Neutrophil (primary cell): ENCODE measurements around the gene PZP.
"Not testable (repeated sequence)": the region's sequence is repeated elsewhere in the genome, so short reads cannot be mapped to it uniquely, and the experiment has no call there.

Experiments used
- H3K27ac ChIP-seq: fragments of 200-600 bp; sonication (generic); 2 replicates; pipeline ENCODE4 v1.5.1; 2016; ENCODE audit warnings: mild to moderate bottlenecking, moderate library complexity
- H3K27me3 ChIP-seq: fragments of 200-600 bp; sonication (generic); 2 replicates; pipeline ENCODE4 v1.6.0; 2016; ENCODE audit warnings: mild to moderate bottlenecking
- H3K36me3 ChIP-seq: fragments of 200-600 bp; sonication (generic); 2 replicates; pipeline ENCODE4 v1.5.1; 2017
- H3K4me1 ChIP-seq, 2 experiments: fragments of 200-600 bp in 1 of 2; sonication (generic) in 1 of 2; 1 replicate in 1 of 2; 2 replicates in 1 of 2; pipeline versions ENCODE4 v1.5.1 to v1.6.1; 2013 to 2016; ENCODE audit warnings: low read depth in 1 of 2, low read length in 1 of 2, mild to moderate bottlenecking in 1 of 2, moderate library complexity in 1 of 2; ENCODE audit not compliant: control insufficient read depth in 1 of 2, insufficient read depth in 1 of 2
- H3K4me3 ChIP-seq, 2 experiments: fragments of 200-600 bp in 1 of 2; sonication (generic) in 1 of 2; 1 replicate in 1 of 2; 2 replicates in 1 of 2; pipeline ENCODE4 v1.5.1; 2013 to 2016; ENCODE audit warnings: low read depth in 1 of 2, low read length in 1 of 2, mild to moderate bottlenecking in 1 of 2, moderate library complexity in 1 of 2
- H3K9me3 ChIP-seq: fragments of 200-600 bp; sonication (generic); 2 replicates; pipeline ENCODE4 v1.5.1; 2016
- TF ChIP-seq, protein P1 (sequence below): fragments of 200-600 bp; sonication (generic); IDR thresholded peaks from 2 replicates; pipeline ENCODE4 v1.5.1; 2016; ENCODE audit warnings: antibody characterized with exemption

The PZP gene

DNA sequence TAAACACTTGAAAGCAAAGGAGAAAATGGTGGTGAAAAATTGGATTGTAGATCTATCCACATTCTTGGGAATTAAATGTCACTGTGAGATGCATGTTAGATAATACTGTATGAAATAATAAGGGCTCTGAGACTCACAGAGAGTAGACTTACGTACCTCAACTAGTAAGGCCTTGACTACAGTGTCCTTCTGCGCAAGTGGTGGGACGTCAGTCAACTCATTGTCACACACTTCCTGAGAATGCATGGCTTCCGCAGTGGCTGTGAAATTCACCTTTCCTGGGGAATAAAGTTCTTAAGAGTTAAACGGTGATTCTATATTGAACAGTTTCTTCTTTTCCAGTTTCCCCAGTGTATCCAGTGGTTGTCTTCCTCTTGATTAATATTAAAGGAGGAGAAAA, 32.6 kb upstream of the PZP start:
- Histone ChIP-seq H3K4me1 (no peaks in the 10 kb centered on the region), H3K4me3 (no peak overlapping the region), H3K27me3 (peaks cover 53% of the 10 kb centered on the region), H3K9me3 (no peaks in the 10 kb centered on the region), H3K36me3 (no peaks in the 10 kb centered on the region), H3K27ac (no peak overlapping the region)
- TF ChIP-seq, protein P1, sequence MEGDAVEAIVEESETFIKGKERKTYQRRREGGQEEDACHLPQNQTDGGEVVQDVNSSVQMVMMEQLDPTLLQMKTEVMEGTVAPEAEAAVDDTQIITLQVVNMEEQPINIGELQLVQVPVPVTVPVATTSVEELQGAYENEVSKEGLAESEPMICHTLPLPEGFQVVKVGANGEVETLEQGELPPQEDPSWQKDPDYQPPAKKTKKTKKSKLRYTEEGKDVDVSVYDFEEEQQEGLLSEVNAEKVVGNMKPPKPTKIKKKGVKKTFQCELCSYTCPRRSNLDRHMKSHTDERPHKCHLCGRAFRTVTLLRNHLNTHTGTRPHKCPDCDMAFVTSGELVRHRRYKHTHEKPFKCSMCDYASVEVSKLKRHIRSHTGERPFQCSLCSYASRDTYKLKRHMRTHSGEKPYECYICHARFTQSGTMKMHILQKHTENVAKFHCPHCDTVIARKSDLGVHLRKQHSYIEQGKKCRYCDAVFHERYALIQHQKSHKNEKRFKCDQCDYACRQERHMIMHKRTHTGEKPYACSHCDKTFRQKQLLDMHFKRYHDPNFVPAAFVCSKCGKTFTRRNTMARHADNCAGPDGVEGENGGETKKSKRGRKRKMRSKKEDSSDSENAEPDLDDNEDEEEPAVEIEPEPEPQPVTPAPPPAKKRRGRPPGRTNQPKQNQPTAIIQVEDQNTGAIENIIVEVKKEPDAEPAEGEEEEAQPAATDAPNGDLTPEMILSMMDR = no peak

DNA sequence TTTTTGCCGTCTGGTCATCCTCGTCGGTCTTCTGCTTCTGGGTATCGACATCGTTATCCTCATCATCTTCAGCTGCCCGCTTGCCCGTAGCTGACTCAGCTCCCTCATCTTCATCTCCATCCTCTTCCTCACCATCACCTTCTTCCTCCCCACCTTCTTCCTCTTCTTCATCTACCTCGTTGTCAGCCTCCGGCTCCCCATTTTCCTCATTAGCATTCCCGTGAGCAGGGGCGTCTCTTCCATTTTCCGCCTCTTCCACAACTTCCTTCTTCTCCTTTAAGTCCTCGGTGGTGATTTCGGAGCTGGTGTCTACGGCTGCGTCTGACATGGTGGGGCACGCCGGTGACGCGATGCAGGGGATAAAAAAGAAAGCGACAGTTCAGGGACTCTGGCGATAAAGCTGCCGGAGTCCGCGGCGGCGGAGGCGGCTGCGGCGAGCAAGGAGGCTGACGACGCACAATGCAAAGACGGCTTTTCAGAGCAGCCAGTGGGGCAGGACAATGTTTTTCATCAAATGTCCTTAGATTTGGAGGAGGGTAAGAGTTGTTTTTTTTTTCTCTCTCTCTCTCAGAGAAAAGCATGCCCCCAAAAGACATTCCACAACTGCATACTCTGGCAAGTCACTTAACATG, 31.9 kb upstream of the PZP start:
- not testable (repeated sequence) for H3K27ac ChIP-seq, H3K36me3 ChIP-seq, H3K4me1 ChIP-seq, H3K4me3 ChIP-seq, H3K9me3 ChIP-seq
- peaks cover 53% of the 10 kb centered on the region for H3K27me3 ChIP-seq

DNA sequence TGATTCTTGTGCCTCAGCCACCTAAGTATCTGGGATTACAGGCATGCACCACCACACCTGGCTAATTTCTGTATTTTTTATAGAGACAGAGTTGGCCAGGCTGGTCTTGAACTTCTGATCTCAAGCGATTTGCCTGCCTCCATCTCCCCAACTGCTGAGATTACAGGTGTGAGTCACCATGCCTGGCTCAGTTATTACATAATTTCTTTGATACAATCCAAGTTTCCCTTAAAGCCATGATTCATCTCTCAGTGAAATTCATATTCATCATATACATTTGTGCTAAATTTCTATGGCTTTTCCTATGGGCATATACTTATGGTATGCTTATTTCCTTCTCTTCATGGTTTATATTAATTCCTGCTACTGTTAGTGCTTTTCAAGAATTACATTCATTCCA, 29.1 kb upstream of the PZP start:
- TF ChIP-seq, protein P1 = no peak
- Histone ChIP-seq H3K4me3 (no peak overlapping the region), H3K27me3 (peaks cover 58% of the 10 kb centered on the region), H3K4me1 (no peaks in the 10 kb centered on the region), H3K9me3 (no peaks in the 10 kb centered on the region), H3K36me3 (no peaks in the 10 kb centered on the region), H3K27ac (no peak overlapping the region)

DNA sequence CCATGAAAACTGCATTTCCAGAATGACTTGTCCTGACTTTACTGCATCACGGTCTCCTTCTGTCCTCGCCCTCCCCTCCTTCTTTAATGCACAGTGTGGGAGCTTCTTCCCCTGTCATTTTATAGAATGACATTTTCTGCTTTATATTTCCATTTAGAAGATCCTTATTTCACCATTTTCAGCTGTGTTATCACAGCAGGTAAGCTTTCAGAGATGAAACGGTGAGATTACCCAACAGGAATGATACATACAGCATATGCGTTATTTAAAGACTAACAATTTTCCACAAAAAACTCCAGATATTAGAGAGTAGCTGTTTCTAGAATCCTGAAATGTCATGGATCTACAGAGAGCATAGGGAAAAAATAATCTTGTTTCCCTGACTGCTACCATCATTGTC, 27.3 kb upstream of the PZP start:
- TF ChIP-seq, protein P1 = no peak
- no peaks in the 10 kb centered on the region for H3K4me1 ChIP-seq
- H3K4me3 ChIP-seq = no peak overlapping the region
- no peak overlapping the region for H3K27ac ChIP-seq
- H3K9me3 ChIP-seq = no peaks in the 10 kb centered on the region
- H3K36me3 ChIP-seq = no peaks in the 10 kb centered on the region
- H3K27me3 ChIP-seq = peaks cover 40% of the 10 kb centered on the region

DNA sequence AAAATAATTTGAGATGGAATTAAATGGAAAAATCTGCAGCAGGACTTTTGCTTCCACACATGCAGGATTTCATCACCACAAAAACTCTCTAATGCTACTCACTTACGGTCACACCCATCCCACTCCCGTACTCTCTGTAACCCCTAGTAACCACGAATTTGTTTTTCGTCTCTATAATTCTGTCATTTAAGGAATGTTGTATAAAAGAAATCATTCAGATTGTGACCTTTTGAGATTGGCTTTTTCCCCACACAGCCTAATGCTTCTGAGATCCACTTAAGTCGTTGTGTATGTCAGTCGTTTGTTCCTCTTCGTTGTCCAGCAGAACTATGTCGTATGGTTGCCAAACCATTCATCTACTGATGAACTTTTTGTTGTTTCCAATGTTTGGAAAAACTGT, 19.8 kb upstream of the PZP start:
- no peaks in the 10 kb centered on the region for H3K9me3 ChIP-seq
- no peak overlapping the region for H3K27ac ChIP-seq
- no peak overlapping the region for H3K4me3 ChIP-seq
- H3K36me3 ChIP-seq = no peaks in the 10 kb centered on the region
- TF ChIP-seq, protein P1 = no peak
- no peaks in the 10 kb centered on the region for H3K27me3 ChIP-seq
- H3K4me1 ChIP-seq = no peaks in the 10 kb centered on the region

DNA sequence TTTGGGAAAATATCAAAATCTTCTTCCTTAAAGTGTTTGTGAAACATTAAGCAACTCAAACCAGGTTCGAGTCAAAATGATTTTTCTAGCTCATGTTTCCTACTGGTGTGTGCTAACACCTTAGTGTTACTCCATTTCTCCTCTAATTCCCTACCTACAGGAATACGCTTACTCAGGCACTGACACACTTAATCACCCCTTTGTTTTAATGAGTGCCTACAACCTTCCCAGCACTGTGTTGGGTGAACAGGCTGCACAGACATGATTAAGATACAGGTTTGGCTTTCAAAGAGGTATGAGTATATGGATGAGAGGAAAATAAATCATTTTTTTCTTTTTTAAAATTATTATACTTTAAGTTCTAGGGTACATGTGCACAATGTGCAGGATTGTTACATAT, 15.6 kb upstream of the PZP start:
- TF ChIP-seq, protein P1 = no peak
- no peaks in the 10 kb centered on the region for H3K36me3 ChIP-seq
- no peaks in the 10 kb centered on the region for H3K4me1 ChIP-seq
- H3K9me3 ChIP-seq = no peaks in the 10 kb centered on the region
- no peaks in the 10 kb centered on the region for H3K27me3 ChIP-seq
- no peak overlapping the region for H3K4me3 ChIP-seq
- no peak overlapping the region for H3K27ac ChIP-seq
